Left ventricle myocardium superior (tissue), 1 donor: ENCODE results near the gene GUK1. TPM values are rescaled to one million over a fixed set of nuclear protein-coding genes. Genes with fewer than 3 reads are reported as not detected.
"Not testable (repeated sequence)": the region's sequence is repeated elsewhere in the genome, so short reads cannot be mapped to it uniquely, and the experiment has no call there.

Source experiments
- ATAC-seq: fragments of 200-7000 bp; cut with Tn5 transposase; one replicate; pipeline ENCODE4 v1.9.1; 2020; ENCODE audit warnings: mild to moderate bottlenecking, moderate library complexity
- DNase-seq: peaks from one replicate; pipeline ENCODE4 v3.0.0-alpha.2; 2020
- intact Hi-C: fragments of 100-400 bp; cut with micrococcal nuclease; formaldehyde crosslinking; loops from one replicate; pipeline ENCODE4 v1.11.0; 2022
- microRNA-seq: library from miRNA; unstranded; fragments of <30 nt; microRNA quantifications from one replicate; pipeline ENCODE4 v1.2.0, GENCODE V29; 2020; ENCODE audit warnings: borderline number of aligned reads
- total RNA-seq: library from RNA; stranded (reverse); fragmentation: NEBNext Ultra II Directional; extraction: Animal tissue kit (Norgen Biotek cat#: 25700); gene quantifications from one replicate; pipeline ENCODE4 v1.2.1, GENCODE V29; 2021
- donor health status: DM: no; HTN: yes; CAD: no; lungs with severe emphysema.

Gene GUK1
- total RNA-seq, 1 donor from 2014 or later = 175 TPM

DNA sequence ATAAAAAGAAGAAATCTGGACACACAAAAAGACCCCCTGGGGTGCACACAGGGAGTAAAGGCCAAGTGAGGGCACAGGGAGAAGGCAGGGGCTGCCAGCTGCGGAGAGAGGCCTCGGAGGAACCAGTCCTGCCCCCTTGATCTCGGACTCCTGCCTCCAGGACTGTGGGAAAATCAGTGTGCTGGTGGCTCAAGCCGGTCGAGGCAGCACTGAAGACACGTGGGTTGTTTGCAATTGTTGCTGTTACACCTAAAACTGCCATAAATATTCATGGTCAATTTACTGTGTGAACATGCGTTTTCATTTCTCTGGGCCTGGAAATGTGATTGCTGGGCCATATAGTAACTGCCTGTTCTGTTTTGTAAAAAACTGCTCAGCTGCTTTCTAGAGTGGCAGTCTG lies 44.1 kb downstream of the GUK1 start:
- DNase-seq (no peak), ATAC-seq (no peak)
- intact Hi-C loops = no loop called here

DNA sequence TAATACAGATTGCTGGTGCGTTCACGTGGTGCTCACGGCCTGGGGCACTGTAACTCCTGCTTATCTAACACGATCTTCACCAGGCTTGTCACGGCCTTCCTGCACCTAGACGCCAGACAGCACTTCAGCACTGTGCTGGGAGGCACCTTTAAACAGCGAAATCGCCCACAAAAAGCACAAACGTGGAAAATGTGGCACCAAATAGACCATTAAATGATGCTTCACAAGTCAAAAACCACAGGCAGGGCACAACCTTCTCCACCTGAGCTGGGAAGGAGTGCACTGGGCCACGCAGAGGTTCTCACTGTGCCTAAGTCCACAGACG lies 45.5 kb downstream of the GUK1 start:
- intact Hi-C loops = no loop called here
- DNase-seq (no peak), ATAC-seq (no peak)

DNA sequence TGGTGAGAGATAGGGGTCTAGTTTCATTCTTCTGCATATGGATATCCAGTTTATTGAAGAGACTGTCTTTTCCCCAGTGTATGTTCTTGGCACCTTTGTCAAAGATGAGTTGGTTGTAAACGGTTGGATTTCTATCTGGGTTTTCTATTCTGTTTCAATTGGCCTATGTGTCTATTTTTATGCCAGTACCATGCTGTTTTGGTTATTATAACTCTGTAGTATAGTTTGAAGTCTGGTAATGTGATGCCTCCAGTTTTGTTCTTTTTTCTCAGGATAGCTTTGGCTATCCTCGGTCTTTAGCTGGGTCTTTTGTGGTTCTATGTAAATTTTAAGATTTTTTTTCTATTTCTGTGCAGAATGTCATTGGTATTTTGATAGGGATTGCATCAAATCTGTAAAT lies 48.2 kb downstream of the GUK1 start:
- intact Hi-C loops, ATAC-seq, DNase-seq: not testable (repeated sequence)

DNA sequence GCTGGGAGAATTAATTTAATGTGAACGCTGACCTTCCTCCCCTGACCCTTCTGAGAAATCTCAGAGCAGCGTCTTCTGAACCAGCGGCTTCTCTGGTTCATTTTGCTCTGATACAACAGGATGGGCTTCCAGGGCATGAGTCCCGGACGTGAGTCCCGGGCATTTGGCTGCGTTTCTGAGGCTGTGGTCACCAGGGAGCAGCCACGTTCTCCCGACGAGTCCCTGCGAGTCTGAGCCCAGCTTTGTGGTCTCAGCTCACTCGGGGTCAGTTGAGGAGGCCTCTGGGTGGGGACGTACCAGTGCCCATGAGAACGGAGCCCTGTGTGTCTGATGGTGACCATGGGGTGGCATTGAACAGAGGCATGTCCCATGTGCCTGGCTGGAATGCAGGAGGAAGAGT lies 50.1 kb downstream of the GUK1 start:
- intact Hi-C loops = no loop called here
- ATAC-seq = no peak

DNA sequence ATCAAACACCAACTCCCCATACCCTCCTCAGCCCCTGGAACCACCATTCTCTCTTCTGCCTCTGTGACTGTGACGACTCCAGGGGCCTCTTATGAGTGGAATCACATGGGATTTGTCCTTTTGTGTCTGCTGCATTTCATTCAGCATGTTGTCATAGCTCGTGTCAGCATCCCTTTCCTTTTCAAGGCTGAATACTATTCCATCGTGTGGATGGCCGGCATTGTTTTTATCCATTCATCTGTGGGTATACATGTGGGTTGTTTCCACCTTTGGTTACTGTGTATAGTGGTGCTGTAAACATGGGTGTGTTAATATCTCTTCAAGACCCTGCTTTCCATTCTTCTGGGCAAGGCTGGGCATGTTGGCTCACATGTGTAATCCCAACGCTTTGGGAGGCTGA lies 50.7 kb downstream of the GUK1 start:
- no peak for DNase-seq
- intact Hi-C loops = no loop called here
- ATAC-seq = no peak

More for the DNA sequence above, 50.1 kb downstream of the GUK1 start:
- no peak for DNase-seq

DNA sequence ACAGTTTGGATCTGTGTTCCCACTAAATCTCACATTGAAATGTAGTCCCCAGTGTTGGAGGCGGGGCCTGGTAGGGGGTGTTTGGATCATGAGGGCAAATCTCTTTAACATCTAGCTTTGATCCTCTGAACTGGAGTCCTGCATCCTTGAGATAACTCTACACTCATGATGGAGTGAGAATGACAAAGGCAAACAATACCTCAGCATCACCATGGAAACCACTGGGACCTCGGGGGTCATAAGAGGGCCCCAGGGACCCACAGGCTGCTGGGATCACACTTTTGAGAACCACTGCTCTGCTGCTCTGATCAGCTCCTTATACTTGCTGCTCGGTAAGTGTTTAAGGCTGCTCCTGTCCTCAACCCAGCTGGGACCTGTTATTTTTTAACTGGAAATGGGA lies 54.4 kb downstream of the GUK1 start:
- no peak for DNase-seq
- intact Hi-C loops = no loop called here
- no peak for ATAC-seq

DNA sequence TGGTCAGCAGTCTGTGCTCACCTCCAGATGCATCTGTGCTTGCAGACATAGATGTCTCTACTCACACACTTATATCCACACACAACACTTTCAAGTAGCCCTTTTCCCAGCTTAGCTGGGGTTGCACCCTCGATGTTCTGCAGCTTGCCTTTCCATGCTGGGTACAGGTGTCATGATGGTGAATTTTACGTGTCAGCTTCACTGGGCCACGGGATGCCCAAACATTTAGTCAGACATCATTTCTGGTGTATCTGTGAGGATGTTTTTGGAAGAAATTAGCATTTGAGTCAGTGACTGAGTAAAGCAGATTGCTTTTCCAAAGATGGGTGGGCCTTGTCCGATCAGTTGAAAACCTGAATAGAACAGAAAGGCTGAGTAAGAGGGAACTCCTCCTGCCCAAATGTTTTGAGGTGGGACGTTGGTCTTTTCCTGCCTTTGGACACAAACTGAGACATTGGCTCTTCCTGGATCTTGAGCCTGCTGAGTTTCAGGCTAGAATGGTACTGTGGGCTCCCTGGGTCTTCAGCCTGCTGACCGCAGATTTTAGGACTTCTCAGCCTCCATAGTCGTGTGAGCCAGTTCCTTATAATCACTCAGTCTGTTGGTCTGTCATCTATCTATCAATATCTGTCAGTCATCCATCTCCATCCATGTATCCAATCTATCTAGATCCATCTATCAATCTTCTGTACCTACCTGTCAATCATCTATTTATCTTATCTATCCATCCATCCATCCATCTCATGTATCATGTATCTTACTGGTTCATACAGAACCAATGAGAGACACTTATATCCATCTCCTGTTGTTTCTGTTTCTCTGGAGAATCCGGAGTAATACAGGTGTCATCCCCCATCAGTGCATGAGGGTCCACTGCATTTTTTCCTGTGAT lies 55.1 kb downstream of the GUK1 start:
- intact Hi-C loops = no loop called here
- DNase-seq (no peak), ATAC-seq (no peak)

DNA sequence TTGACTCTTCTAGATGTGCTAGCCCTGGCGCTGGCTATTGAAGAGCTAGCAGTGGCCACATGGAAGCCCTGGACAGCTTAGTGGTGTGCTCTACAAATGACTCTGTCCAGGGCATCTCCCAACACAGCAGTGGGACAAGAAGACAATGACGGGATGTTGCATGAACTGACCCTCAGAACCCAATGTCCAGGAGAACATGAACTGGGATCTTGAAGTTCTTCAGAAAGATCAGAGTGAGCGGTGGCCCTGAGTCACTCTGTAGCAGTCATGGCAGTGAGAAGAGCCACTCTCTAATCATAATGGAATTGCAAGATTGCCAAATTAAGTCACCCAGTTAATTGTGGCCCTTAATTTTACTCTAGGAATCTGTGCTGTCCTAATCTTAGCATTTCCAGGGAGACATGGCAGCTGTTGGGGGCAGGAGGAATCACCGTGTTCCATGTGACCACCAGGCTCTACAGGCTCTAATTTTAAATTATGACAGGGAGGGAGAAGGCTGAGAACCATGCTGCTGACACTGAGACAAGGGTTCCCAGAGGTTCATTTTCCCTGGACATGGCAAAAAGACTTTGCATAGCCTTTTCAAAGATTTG lies 57.6 kb downstream of the GUK1 start:
- intact Hi-C loops = no loop called here
- DNase-seq (no peak), ATAC-seq (peak; percentile 96)

Small RNA genes lying within 50 kb of the gene (microRNA-seq; reads per million reads assigned to microRNA genes)
- gene MIR3620 = not detected

Other genes with a start within 250 kb of the GUK1 start
- 2.5 TPM for gene WNT9A, start 192.3 kb upstream of the GUK1 start, total RNA-seq
- not detected for gene WNT3A, start 133.3 kb upstream of the GUK1 start, total RNA-seq
- gene ARF1, start 57.6 kb upstream of the GUK1 start, total RNA-seq = 285 TPM
- gene C1orf35, start 37.0 kb upstream of the GUK1 start, total RNA-seq = 10.5 TPM
- gene MRPL55, start 31.0 kb upstream of the GUK1 start, total RNA-seq = 58.6 TPM
- 1.7 TPM for gene GJC2, start 9.7 kb downstream of the GUK1 start, total RNA-seq
- 11.2 TPM for gene IBA57, start 25.5 kb downstream of the GUK1 start, total RNA-seq
- gene OBSCN, start 67.8 kb downstream of the GUK1 start, total RNA-seq = 316 TPM